WTC11 (cell line): ENCODE measurements around the gene ZNF761. TPM values are rescaled to one million over a fixed set of nuclear protein-coding genes. Genes with fewer than 3 reads are reported as not detected.

Experiments
- ATAC-seq: fragments of 200-7000 bp; cut with Tn5 transposase; 2 replicates; pipeline ENCODE4 v1.10.0; 2021; ENCODE audit warnings: mild to moderate bottlenecking, moderate library complexity
- CTCF ChIA-PET: fragments of 300-600 bp; sonication (Branson Sonifier 250); formaldehyde crosslinking; loops from one replicate; lab custom pipeline; 2021; ENCODE audit warnings: antibody characterized with exemption; lab: Charles Lee
- POLR2A ChIA-PET: fragments of 350-600 bp; sonication (Branson Sonifier 250); formaldehyde crosslinking; loops from one replicate; lab custom pipeline; 2021; ENCODE audit warnings: antibody characterized with exemption; lab: Charles Lee
- DNase-seq: peaks from one replicate; pipeline ENCODE4 v3.0.0; 2021; ENCODE audit warnings: low spot score
- H3K27ac Mint-ChIP-seq: 2 replicates; pipeline ENCODE4 v1.8.0; 2021; ENCODE audit warnings: mixed read lengths
- H3K27me3 Mint-ChIP-seq: 2 replicates; pipeline ENCODE4 v1.8.0; 2021; ENCODE audit warnings: low read depth, mild to moderate bottlenecking, moderate library complexity, mixed read lengths
- H3K36me3 Mint-ChIP-seq: 2 replicates; pipeline ENCODE4 v1.8.0; 2021; ENCODE audit warnings: mixed read lengths
- H3K4me1 Mint-ChIP-seq: 2 replicates; pipeline ENCODE4 v1.8.0; 2022; ENCODE audit warnings: mixed read lengths
- H3K4me3 Mint-ChIP-seq: 2 replicates; pipeline ENCODE4 v1.8.0; 2021; ENCODE audit warnings: mild to moderate bottlenecking, moderate library complexity, mixed read lengths
- H3K9me3 Mint-ChIP-seq: 2 replicates; pipeline ENCODE4 v1.8.0; 2021; ENCODE audit warnings: mixed read lengths
- CBFB ChIP-seq: sonication (generic); formaldehyde crosslinking; IDR thresholded peaks from 2 replicates; pipeline ENCODE4 v1.8.1; 2022; ENCODE audit warnings: mild to moderate bottlenecking, low read depth, missing genetic modification reagents
- JAZF1 ChIP-seq: fragments of 250-450 bp; sonication (Bioruptor Pico); IDR thresholded peaks from 2 replicates; pipeline ENCODE4 v1.9.0; 2021; ENCODE audit warnings: moderate library complexity, mild to moderate bottlenecking, inconsistent platforms
- NFYB ChIP-seq: sonication (generic); formaldehyde crosslinking; conservative IDR thresholded peaks from 2 replicates; pipeline ENCODE4 v1.8.0; 2022; ENCODE audit warnings: low read depth, missing genetic modification reagents
- OVOL2 ChIP-seq: fragments of 250-450 bp; sonication (Bioruptor Pico); IDR thresholded peaks from 2 replicates; pipeline ENCODE4 v1.9.0; 2021; ENCODE audit warnings: mild to moderate bottlenecking, borderline replicate concordance
- PRRX2 ChIP-seq: fragments of 250-450 bp; sonication (Bioruptor Pico); IDR thresholded peaks from 2 replicates; pipeline ENCODE4 v1.8.0; 2021; ENCODE audit warnings: mild to moderate bottlenecking
- RELA ChIP-seq: sonication (generic); formaldehyde crosslinking; IDR thresholded peaks from 2 replicates; pipeline ENCODE4 v1.8.1; 2022; ENCODE audit warnings: missing genetic modification reagents, mild to moderate bottlenecking, borderline replicate concordance
- SMAD3 ChIP-seq: sonication (generic); formaldehyde crosslinking; IDR thresholded peaks from 2 replicates; pipeline ENCODE4 v1.8.0; 2022; ENCODE audit warnings: missing genetic modification reagents, mild to moderate bottlenecking, borderline replicate concordance
- SMAD4 ChIP-seq: sonication (generic); formaldehyde crosslinking; IDR thresholded peaks from 2 replicates; pipeline ENCODE4 v1.8.0; 2022; ENCODE audit warnings: mild to moderate bottlenecking, missing genetic modification reagents
- SP1 ChIP-seq: sonication (generic); formaldehyde crosslinking; conservative IDR thresholded peaks from 2 replicates; pipeline ENCODE4 v1.8.1; 2022; ENCODE audit warnings: missing genetic modification reagents
- ZBTB21 ChIP-seq: sonication (generic); formaldehyde crosslinking; IDR thresholded peaks from 2 replicates; pipeline ENCODE4 v1.8.1; 2023; ENCODE audit warnings: mild to moderate bottlenecking, missing genetic modification reagents, borderline replicate concordance
- ZNF263 ChIP-seq: sonication (generic); formaldehyde crosslinking; IDR thresholded peaks from 2 replicates; pipeline ENCODE4 v1.8.1; 2022; ENCODE audit warnings: low read depth, mild to moderate bottlenecking, moderate library complexity, missing genetic modification reagents
- ZNF423 ChIP-seq: fragments of 250-450 bp; sonication (Bioruptor Pico); IDR thresholded peaks from 2 replicates; pipeline ENCODE4 v2.1.2; 2022; ENCODE audit warnings: mild to moderate bottlenecking, moderate library complexity
- total RNA-seq: library from RNA; stranded (reverse); gene quantifications from 3 replicates; pipeline ENCODE4 v1.2.3, GENCODE V29; 2021
- TF ChIP-seq, protein P1 (sequence below): sonication (generic); formaldehyde crosslinking; IDR thresholded peaks from 2 replicates; pipeline ENCODE4 v1.8.1; 2022; ENCODE audit warnings: low read depth, missing genetic modification reagents, borderline replicate concordance
- TF ChIP-seq, protein P2 (sequence below): sonication (generic); formaldehyde crosslinking; IDR thresholded peaks from 2 replicates; pipeline ENCODE4 v1.8.1; 2023; ENCODE audit warnings: mild to moderate bottlenecking, missing genetic modification reagents
- TF ChIP-seq, protein P3 (sequence below): sonication (generic); formaldehyde crosslinking; IDR thresholded peaks from 2 replicates; pipeline ENCODE4 v1.8.0; 2022; ENCODE audit warnings: missing genetic modification reagents
- TF ChIP-seq, protein P4 (sequence below): sonication (generic); formaldehyde crosslinking; IDR thresholded peaks from 2 replicates; pipeline ENCODE4 v1.8.0; 2022; ENCODE audit warnings: mild to moderate bottlenecking, missing genetic modification reagents

ZNF761 gene
- total RNA-seq, 1 experiment from 2014 or later, result 29.7 TPM

DNA sequence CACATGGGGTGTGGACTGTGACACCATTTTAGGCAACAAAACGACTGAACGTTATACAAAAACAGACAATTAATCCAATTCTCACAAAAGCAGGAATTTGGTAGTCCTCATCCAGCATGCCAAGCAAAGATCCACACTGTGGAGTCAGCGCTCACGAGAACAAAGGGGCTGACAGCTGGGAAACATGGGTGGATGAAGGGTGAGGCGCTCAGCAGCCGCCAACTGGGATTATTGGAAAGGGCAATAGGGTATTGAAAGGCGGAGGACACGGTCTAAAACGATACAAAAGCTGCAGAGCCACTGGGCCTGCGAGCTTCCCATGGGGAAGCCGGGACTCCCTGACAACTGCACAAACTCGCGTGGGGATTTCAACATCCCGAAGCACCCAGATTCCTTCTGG, 31.1 kb downstream of the ZNF761 start:
- ATAC-seq, result no peak
- TF ChIP-seq, protein P1, sequence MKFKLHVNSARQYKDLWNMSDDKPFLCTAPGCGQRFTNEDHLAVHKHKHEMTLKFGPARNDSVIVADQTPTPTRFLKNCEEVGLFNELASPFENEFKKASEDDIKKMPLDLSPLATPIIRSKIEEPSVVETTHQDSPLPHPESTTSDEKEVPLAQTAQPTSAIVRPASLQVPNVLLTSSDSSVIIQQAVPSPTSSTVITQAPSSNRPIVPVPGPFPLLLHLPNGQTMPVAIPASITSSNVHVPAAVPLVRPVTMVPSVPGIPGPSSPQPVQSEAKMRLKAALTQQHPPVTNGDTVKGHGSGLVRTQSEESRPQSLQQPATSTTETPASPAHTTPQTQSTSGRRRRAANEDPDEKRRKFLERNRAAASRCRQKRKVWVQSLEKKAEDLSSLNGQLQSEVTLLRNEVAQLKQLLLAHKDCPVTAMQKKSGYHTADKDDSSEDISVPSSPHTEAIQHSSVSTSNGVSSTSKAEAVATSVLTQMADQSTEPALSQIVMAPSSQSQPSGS (CRISPR knock-in tag), result no peak
- TF ChIP-seq RELA (CRISPR knock-in tag) (no peak), OVOL2 (CRISPR knock-in tag) (no peak), CBFB (no peak), ZNF423 (CRISPR knock-in tag) (no peak)
- ChIA-PET POLR2A (interaction anchor here (0.8 kb wide), 1 partner anchor 58 kb away, joined by 3 read pairs; no protein-coding TSS in a partner anchor), CTCF (interaction anchor here (0.6 to 3.2 kb wide), 13 partner anchors 11 to 480 kb away, joined by 3 to 20 read pairs (median 5); partner anchors contain the start of genes ZNF761 and ZNF765)
- Mint-ChIP-seq H3K27me3 (peaks cover 8% of the 10 kb centered on the region), H3K36me3 (peaks cover 10% of the 10 kb centered on the region), H3K4me3 (peak overlapping the region; percentile 68), H3K27ac (peak overlapping the region; percentile 10; the same call in 1 of the 2 replicates), H3K9me3 (peaks cover 9% of the 10 kb centered on the region), H3K4me1 (peaks cover 35% of the 10 kb centered on the region)
- DNase-seq, result no peak

DNA sequence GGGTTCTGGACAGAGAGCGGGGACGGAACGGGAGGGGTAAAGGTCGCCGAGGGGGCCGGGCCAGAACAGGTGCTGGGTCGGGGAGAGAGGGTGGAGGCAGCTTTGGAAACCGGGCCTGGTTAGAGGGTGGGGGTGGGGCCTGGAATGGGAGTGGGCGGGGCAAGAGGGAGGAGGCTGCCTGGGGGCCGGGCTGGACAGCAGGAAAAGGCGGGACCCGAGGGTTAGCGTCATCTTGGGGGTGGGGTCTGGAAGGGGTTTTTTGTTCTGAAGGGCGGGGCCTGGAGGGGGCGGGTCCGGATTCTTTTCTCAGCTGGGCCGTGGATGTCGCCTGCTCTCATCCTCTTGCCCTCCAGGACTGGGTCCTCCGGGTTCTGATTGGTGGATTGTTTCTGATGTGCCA, 31.5 kb downstream of the ZNF761 start:
- Mint-ChIP-seq H3K4me3 (peak overlapping the region; percentile 68), H3K4me1 (peaks cover 37% of the 10 kb centered on the region), H3K9me3 (peaks cover 6% of the 10 kb centered on the region), H3K27me3 (peaks cover 8% of the 10 kb centered on the region), H3K27ac (peak overlapping the region; percentile 86), H3K36me3 (peaks cover 6% of the 10 kb centered on the region)
- 0 out of 2 replicates have a peak, but pooled peaks have one; percentile 19 for TF ChIP-seq NFYB (CRISPR knock-in tag)
- TF ChIP-seq ZBTB21 (CRISPR knock-in tag), result no peak
- ChIA-PET POLR2A (interaction anchor here (0.8 kb wide), 1 partner anchor 58 kb away, joined by 3 read pairs; no protein-coding TSS in a partner anchor), CTCF (interaction anchor here (0.5 to 3.2 kb wide), 14 partner anchors 11 to 1109 kb away, joined by 3 to 20 read pairs (median 5); partner anchors contain the start of genes ZNF761 and ZNF765)
- DNase-seq, result peak; percentile 95
- ATAC-seq, result peak; percentile 83

DNA sequence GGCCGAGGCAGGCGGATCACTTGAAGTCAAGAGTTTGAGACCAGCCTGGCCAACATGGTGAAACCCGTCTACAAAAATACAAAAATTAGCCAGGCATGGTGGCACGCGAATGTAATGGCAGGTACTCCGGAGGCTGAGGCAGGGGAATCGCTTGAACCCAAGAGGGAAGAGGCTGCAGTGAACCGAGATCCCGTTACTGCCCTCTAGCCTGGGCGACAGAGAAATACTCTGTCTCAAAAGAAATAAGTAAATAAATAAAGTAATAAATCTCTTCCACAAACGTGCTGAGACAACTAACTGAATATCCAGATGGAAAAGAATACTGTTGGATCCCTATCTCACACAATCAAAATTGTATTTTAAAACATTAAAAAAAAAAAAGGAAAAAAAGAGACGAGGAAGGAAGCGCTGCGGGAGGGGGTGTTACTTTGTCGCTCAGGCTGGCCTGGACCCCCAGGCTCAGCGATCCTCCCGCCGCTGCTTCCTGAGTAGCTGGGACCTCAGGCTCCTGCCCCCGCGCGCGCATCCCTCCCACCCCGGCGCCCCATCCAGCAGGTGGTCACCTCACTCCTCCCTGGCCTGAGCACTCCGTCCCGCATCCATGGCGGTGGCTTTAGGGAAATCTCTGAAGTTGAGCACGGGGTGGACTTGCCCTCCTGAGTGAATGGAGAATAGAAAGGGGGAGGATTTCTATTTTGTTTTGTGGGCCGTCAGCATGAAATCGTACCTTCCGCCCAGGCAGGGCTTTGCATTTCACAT, 35.1 kb downstream of the ZNF761 start:
- H3K4me3 Mint-ChIP-seq, result peak overlapping the region; percentile 93
- CTCF ChIA-PET, result interaction anchor here (2.2 to 3.2 kb wide), 2 partner anchors 8 to 42 kb away, joined by 9 to 12 read pairs; no protein-coding TSS in a partner anchor
- peak; percentile 53 for DNase-seq
- H3K4me1 Mint-ChIP-seq, result peaks cover 47% of the 10 kb centered on the region
- TF ChIP-seq ZNF263 (CRISPR knock-in tag) (0 out of 2 replicates have a peak, but pooled peaks have one; percentile 31), JAZF1 (CRISPR knock-in tag) (no peak)
- no peaks in the 10 kb centered on the region for H3K9me3 Mint-ChIP-seq
- H3K27ac Mint-ChIP-seq, result peak overlapping the region; percentile 90
- POLR2A ChIA-PET, result no interaction called here
- peaks cover 8% of the 10 kb centered on the region for H3K27me3 Mint-ChIP-seq
- ATAC-seq, result peak; percentile 12
- H3K36me3 Mint-ChIP-seq, result peaks cover 3% of the 10 kb centered on the region; the same call in 1 of the 2 replicates

DNA sequence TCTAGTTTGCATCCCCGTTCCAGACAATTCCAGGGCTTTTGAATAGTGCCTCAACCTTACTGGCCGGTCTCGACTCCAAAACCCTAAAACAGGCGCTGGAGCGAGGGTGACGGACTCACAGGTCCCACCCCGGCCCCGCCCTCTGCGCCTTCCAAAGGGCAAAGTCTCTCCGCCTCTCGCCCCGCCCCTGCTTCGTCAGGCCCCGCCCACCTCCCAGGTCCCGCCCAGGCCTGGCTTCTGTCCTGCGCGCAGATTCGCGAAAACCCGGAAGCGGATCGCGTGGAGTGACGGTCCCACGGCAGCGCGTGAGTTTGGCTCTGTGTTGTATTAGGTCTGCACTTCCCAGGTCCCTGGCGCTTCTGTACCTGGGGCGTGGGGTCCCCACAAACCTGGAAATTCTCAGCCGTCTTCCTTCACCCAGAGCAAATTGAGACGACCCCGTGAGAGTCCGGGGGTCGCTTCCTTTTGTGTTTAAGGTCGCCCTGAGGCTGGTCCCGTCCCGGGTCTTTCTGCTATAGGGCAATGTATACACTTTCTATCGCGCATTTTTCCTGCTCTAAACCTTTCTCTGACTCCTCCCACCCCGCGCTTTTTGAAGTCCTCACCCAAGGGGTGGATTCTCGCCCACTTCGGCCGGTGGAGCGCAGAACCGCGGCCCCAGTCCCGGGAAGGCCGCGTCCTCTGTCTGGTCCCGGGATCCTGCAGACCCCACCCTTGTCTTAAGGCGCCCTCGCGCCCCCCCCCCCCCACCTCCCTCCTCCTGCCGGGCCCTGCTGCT, 35.9 kb downstream of the ZNF761 start, which contains the start of gene ZNF813:
TSS of gene ZNF813 (plus strand) at position 249 of the 778 bp plus-strand sequence. CDS start 16,090 bp downstream, outside the sequence.
- no peaks in the 10 kb centered on the region for H3K9me3 Mint-ChIP-seq
- peak within 1 kb of the TSS; percentile 93 for H3K4me3 Mint-ChIP-seq
- peak; percentile 99 for DNase-seq
- H3K27ac Mint-ChIP-seq, result peak within 1 kb of the TSS; percentile 90
- peaks cover 6% of the 10 kb centered on the region; the same call in 1 of the 2 replicates for H3K36me3 Mint-ChIP-seq
- peaks cover 48% of the 10 kb centered on the region for H3K4me1 Mint-ChIP-seq
- TF ChIP-seq, protein P2, sequence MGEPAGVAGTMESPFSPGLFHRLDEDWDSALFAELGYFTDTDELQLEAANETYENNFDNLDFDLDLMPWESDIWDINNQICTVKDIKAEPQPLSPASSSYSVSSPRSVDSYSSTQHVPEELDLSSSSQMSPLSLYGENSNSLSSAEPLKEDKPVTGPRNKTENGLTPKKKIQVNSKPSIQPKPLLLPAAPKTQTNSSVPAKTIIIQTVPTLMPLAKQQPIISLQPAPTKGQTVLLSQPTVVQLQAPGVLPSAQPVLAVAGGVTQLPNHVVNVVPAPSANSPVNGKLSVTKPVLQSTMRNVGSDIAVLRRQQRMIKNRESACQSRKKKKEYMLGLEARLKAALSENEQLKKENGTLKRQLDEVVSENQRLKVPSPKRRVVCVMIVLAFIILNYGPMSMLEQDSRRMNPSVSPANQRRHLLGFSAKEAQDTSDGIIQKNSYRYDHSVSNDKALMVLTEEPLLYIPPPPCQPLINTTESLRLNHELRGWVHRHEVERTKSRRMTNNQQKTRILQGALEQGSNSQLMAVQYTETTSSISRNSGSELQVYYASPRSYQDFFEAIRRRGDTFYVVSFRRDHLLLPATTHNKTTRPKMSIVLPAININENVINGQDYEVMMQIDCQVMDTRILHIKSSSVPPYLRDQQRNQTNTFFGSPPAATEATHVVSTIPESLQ (CRISPR knock-in tag), result no peak
- TF ChIP-seq SMAD4 (no peak), ZNF263 (CRISPR knock-in tag) (0 out of 2 replicates have a peak, but pooled peaks have one; percentile 34), PRRX2 (CRISPR knock-in tag) (no peak), SMAD3 (CRISPR knock-in tag) (no peak), SP1 (CRISPR knock-in tag) (peak; percentile 64)
- TF ChIP-seq, protein P3, sequence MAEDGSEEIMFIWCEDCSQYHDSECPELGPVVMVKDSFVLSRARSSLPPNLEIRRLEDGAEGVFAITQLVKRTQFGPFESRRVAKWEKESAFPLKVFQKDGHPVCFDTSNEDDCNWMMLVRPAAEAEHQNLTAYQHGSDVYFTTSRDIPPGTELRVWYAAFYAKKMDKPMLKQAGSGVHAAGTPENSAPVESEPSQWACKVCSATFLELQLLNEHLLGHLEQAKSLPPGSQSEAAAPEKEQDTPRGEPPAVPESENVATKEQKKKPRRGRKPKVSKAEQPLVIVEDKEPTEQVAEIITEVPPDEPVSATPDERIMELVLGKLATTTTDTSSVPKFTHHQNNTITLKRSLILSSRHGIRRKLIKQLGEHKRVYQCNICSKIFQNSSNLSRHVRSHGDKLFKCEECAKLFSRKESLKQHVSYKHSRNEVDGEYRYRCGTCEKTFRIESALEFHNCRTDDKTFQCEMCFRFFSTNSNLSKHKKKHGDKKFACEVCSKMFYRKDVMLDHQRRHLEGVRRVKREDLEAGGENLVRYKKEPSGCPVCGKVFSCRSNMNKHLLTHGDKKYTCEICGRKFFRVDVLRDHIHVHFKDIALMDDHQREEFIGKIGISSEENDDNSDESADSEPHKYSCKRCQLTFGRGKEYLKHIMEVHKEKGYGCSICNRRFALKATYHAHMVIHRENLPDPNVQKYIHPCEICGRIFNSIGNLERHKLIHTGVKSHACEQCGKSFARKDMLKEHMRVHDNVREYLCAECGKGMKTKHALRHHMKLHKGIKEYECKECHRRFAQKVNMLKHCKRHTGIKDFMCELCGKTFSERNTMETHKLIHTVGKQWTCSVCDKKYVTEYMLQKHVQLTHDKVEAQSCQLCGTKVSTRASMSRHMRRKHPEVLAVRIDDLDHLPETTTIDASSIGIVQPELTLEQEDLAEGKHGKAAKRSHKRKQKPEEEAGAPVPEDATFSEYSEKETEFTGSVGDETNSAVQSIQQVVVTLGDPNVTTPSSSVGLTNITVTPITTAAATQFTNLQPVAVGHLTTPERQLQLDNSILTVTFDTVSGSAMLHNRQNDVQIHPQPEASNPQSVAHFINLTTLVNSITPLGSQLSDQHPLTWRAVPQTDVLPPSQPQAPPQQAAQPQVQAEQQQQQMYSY (CRISPR knock-in tag), result peak; percentile 95
- TF ChIP-seq, protein P4, sequence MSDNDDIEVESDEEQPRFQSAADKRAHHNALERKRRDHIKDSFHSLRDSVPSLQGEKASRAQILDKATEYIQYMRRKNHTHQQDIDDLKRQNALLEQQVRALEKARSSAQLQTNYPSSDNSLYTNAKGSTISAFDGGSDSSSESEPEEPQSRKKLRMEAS (CRISPR knock-in tag), result peak; percentile 31; the same call in 1 of the 2 replicates
- ChIA-PET POLR2A (no interaction called here), CTCF (interaction anchor here (3.2 kb wide), 1 partner anchor 43 kb away, joined by 12 read pairs; no protein-coding TSS in a partner anchor)
- H3K27me3 Mint-ChIP-seq, result peaks cover 8% of the 10 kb centered on the region
- ATAC-seq, result peak; percentile 79
